GM12878 (cell line): ENCODE data around the gene EEF1A1. TPM values are rescaled to one million over a fixed set of nuclear protein-coding genes. Genes with fewer than 3 reads are reported as not detected.
"Not testable (repeated sequence)": the region's sequence is repeated elsewhere in the genome, so short reads cannot be mapped to it uniquely, and the experiment has no call there.

Experiments
- ATAC-seq: fragments of 200-7000 bp; cut with Tn5 transposase; 3 replicates; pipeline ENCODE4 v1.9.1; 2020; ENCODE audit warnings: mild to moderate bottlenecking, moderate library complexity
- BruUV-seq: library from RNA; stranded (reverse); fragments of 400-500 nt; replicated peaks from 2 replicates; lab custom pipeline; 2021; lab: Mats Ljungman, UMichigan
- CTCF ChIA-PET: fragments of 300-600 bp; sonication (Branson Sonifier 250); formaldehyde crosslinking; extraction: SDS; loops from one replicate; lab custom pipeline; 2021; ENCODE audit warnings: inconsistent platforms; lab: Yijun Ruan, JAX
- POLR2A ChIA-PET: fragments of 350-600 bp; formaldehyde crosslinking; extraction: SDS; loops from one replicate; lab custom pipeline; 2021; ENCODE audit warnings: inconsistent platforms; lab: Charles Lee
- RAD21 ChIA-PET: fragments of 300-600 bp; sonication (Branson Sonifier 250); formaldehyde crosslinking; loops from one replicate; lab custom pipeline; 2023; ENCODE audit warnings: antibody characterized with exemption; ENCODE audit not compliant: unreplicated experiment; lab: Charles Lee
- SMC1A ChIA-PET: fragments of 300-600 bp; sonication (Branson Sonifier 250); formaldehyde crosslinking; loops from one replicate; lab custom pipeline; 2023; ENCODE audit not compliant: unreplicated experiment, uncharacterized antibody; lab: Charles Lee
- DNase-seq: peaks from one replicate; pipeline ENCODE4 v3.0.0-alpha.2; 2011; ENCODE audit warnings: low read depth, low spot score
- FAIRE-seq: peaks from 3 replicates; lab custom pipeline; 2011; peaks lifted over from hg19 to GRCh38; lab: Jason Lieb, UNC
- H2AFZ ChIP-seq: 2 replicates; pipeline ENCODE4 v1.6.0; 2011; ENCODE audit warnings: low read depth, low read length, control low read depth; ENCODE audit not compliant: control insufficient read depth
- H3K27ac ChIP-seq: 2 replicates; pipeline ENCODE4 v1.5.1; 2011; ENCODE audit warnings: control low read depth; ENCODE audit not compliant: control insufficient read depth, insufficient read depth
- H3K27me3 ChIP-seq, 2 experiments: replicated peaks in 1 of 2; 2 replicates each; pipeline versions ENCODE4 v1.6.0 to v1.6.1; 2011; ENCODE audit warnings: low read length in 1 of 2; ENCODE audit not compliant: control insufficient read depth in 2 of 2, insufficient read depth in 2 of 2
- H3K36me3 ChIP-seq, 2 experiments: 2 replicates each; pipeline ENCODE4 v1.5.1; 2011; ENCODE audit warnings: low read length in 1 of 2; ENCODE audit not compliant: control insufficient read depth in 2 of 2, insufficient read depth in 2 of 2
- H3K4me1 ChIP-seq: 2 replicates; pipeline ENCODE4 v1.6.1; 2011; ENCODE audit warnings: mild to moderate bottlenecking, low read length, moderate library complexity, mixed read lengths; ENCODE audit not compliant: control insufficient read depth, insufficient read depth
- H3K4me2 ChIP-seq: 2 replicates; pipeline ENCODE4 v1.6.0; 2011; ENCODE audit warnings: control low read depth; ENCODE audit not compliant: control insufficient read depth, insufficient read depth
- H3K4me3 ChIP-seq: fragments of 200-600 bp; sonication (generic); 2 replicates; pipeline ENCODE4 v1.5.1; 2016
- H3K79me2 ChIP-seq: 2 replicates; pipeline ENCODE4 v1.6.0; 2011; ENCODE audit warnings: low read length; ENCODE audit not compliant: control insufficient read depth, insufficient read depth
- H3K9ac ChIP-seq: 2 replicates; pipeline ENCODE4 v1.8.0; 2011; ENCODE audit warnings: low read length, control low read depth, mixed read lengths; ENCODE audit not compliant: control insufficient read depth, insufficient read depth
- H3K9me3 ChIP-seq: replicated peaks from 3 replicates; pipeline ENCODE4 v1.5.1; 2011; ENCODE audit warnings: mild to moderate bottlenecking, low read length; ENCODE audit not compliant: control insufficient read depth, insufficient read depth
- H4K20me1 ChIP-seq: 2 replicates; pipeline ENCODE4 v1.6.0; 2011; ENCODE audit not compliant: control insufficient read depth, insufficient read depth
- CREB1 ChIP-seq: IDR thresholded peaks from 2 replicates; pipeline ENCODE4 v1.6.1; 2012; ENCODE audit warnings: low read depth, mild to moderate bottlenecking, inconsistent platforms
- EZH2 ChIP-seq: IDR thresholded peaks from 2 replicates; pipeline ENCODE4 v1.6.1; 2012; ENCODE audit warnings: low read depth, mild to moderate bottlenecking, control low read depth, inconsistent platforms, low read length, borderline replicate concordance; ENCODE audit not compliant: control insufficient read depth
- GABPA ChIP-seq: IDR thresholded peaks from 2 replicates; pipeline ENCODE4 v1.6.1; 2014; ENCODE audit warnings: antibody characterized with exemption, low read depth, mild to moderate bottlenecking, inconsistent platforms
- POU2F2 ChIP-seq: IDR thresholded peaks from 3 replicates; pipeline ENCODE4 v1.6.1; 2011; ENCODE audit warnings: low read depth, mild to moderate bottlenecking, low read length, borderline replicate concordance
- STAT3 ChIP-seq: IDR thresholded peaks from 2 replicates; pipeline ENCODE4 v1.6.1; 2011; ENCODE audit warnings: low read depth, low read length, improper control_type of control experiment
- TCF3 ChIP-seq: IDR thresholded peaks from 2 replicates; pipeline ENCODE4 v1.6.1; 2012; ENCODE audit warnings: low read depth, mild to moderate bottlenecking, low read length, borderline replicate concordance; ENCODE audit not compliant: insufficient read depth
- WGBS: methylation state at CpG from one replicate; pipeline ENCODE4 v1.1.6; 2016; ENCODE audit warnings: low lambda C conversion rate; ENCODE audit not compliant: insufficient replicate concordance, insufficient coverage; ENCODE audit errors: missing lambda C conversion rate; 5-methylcytosine and 5-hydroxymethylcytosine counted together
- in situ Hi-C: fragments of 300-500 bp; cut with MboI; formaldehyde crosslinking; loops from 9 replicates; pipeline ENCODE4 v1.14.3; 2018; ENCODE audit warnings: mixed read lengths
- intact Hi-C: fragments of 100-400 bp; cut with micrococcal nuclease; formaldehyde crosslinking; loops from one replicate; pipeline ENCODE4 v1.14.2; 2022; ENCODE audit not compliant: unreplicated experiment
- polyA plus RNA-seq, 11 experiments: library from polyadenylated mRNA; depleted of rRNA in 4 of 11; unstranded in 6 of 11; stranded (reverse) in 5 of 11; fragments of >200 nt; fragmentation: Nextera tagmentation in 4 of 11; fragmentation: Illumina TruSeq in 1 of 11; extraction: Ambion mirVana in 4 of 11; extraction: Trizol in 1 of 11; gene quantifications; 1 replicate in 1 of 11; 2 replicates in 10 of 11; pipeline versions ENCODE4 v1.2.1 to v1.2.3, GENCODE V29; 2011 to 2016; ENCODE audit warnings: inconsistent platforms in 2 of 11, missing spikeins in 2 of 11, low read depth in 1 of 11
- total RNA-seq, 4 experiments: library from RNA; depleted of rRNA in 3 of 4; stranded (reverse); fragments of >200 nt in 3 of 4; fragmentation: Illumina TruSeq in 1 of 4; extraction: Trizol in 1 of 4; gene quantifications; 2 replicates each; pipeline versions ENCODE4 v1.2.1 to v1.2.3, GENCODE V29; 2013 to 2021
- TF ChIP-seq, protein P1 (sequence below): IDR thresholded peaks from 2 replicates; pipeline ENCODE4 v1.6.1; 2012; ENCODE audit warnings: mild to moderate bottlenecking, low read depth, low read length
- TF ChIP-seq, protein P2 (sequence below): fragments of 450-650 bp; IDR thresholded peaks from 2 replicates; pipeline ENCODE4 v1.6.1; 2017; ENCODE audit warnings: low read depth, mild to moderate bottlenecking, moderate library complexity

The EEF1A1 gene
- total and polyA plus RNA-seq, 10 of the 15 experiments (the other 5 are each of a cell fraction or from before 2014, with no cell fraction given), result 4,214 to 18,090 (median 14,132) TPM

GRCh38 chr6:73542891-73543290 is 22.1 kb upstream of the EEF1A1 start (continued):
- TF ChIP-seq, protein P1, sequence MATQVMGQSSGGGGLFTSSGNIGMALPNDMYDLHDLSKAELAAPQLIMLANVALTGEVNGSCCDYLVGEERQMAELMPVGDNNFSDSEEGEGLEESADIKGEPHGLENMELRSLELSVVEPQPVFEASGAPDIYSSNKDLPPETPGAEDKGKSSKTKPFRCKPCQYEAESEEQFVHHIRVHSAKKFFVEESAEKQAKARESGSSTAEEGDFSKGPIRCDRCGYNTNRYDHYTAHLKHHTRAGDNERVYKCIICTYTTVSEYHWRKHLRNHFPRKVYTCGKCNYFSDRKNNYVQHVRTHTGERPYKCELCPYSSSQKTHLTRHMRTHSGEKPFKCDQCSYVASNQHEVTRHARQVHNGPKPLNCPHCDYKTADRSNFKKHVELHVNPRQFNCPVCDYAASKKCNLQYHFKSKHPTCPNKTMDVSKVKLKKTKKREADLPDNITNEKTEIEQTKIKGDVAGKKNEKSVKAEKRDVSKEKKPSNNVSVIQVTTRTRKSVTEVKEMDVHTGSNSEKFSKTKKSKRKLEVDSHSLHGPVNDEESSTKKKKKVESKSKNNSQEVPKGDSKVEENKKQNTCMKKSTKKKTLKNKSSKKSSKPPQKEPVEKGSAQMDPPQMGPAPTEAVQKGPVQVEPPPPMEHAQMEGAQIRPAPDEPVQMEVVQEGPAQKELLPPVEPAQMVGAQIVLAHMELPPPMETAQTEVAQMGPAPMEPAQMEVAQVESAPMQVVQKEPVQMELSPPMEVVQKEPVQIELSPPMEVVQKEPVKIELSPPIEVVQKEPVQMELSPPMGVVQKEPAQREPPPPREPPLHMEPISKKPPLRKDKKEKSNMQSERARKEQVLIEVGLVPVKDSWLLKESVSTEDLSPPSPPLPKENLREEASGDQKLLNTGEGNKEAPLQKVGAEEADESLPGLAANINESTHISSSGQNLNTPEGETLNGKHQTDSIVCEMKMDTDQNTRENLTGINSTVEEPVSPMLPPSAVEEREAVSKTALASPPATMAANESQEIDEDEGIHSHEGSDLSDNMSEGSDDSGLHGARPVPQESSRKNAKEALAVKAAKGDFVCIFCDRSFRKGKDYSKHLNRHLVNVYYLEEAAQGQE, result no peak
- no peak for TF ChIP-seq EZH2
- TF ChIP-seq POU2F2, result no peak
- TF ChIP-seq TCF3, result no peak
- TF ChIP-seq, protein P2, sequence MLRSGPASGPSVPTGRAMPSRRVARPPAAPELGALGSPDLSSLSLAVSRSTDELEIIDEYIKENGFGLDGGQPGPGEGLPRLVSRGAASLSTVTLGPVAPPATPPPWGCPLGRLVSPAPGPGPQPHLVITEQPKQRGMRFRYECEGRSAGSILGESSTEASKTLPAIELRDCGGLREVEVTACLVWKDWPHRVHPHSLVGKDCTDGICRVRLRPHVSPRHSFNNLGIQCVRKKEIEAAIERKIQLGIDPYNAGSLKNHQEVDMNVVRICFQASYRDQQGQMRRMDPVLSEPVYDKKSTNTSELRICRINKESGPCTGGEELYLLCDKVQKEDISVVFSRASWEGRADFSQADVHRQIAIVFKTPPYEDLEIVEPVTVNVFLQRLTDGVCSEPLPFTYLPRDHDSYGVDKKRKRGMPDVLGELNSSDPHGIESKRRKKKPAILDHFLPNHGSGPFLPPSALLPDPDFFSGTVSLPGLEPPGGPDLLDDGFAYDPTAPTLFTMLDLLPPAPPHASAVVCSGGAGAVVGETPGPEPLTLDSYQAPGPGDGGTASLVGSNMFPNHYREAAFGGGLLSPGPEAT, result no peak
- no peak for TF ChIP-seq STAT3
- no peak for TF ChIP-seq GABPA
- TF ChIP-seq CREB1, result no peak

DNA sequence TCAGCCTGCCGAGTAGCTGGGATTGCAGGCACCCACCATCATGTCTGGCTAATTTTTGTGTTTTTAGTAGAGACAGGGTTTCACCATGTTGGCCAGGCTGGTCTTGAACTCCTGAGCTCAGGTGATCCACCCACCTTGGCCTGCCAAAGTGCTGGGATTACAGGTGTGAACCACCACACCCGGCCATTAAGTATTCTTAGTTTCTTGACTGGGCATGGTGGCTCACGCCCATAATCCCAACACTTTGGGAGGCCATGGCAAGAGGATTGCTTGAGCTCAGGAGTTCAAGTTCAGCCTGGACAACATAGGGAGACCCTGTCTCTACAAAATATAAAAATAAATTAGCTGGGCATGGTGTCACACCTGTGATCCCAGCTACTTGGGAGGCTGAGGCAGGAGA is 21.6 kb upstream of the EEF1A1 start:
- H3K27ac ChIP-seq, in situ Hi-C loops, H3K4me1 ChIP-seq, H3K4me3 ChIP-seq, H3K36me3 ChIP-seq, H3K79me2 ChIP-seq, BruUV-seq, H3K9ac ChIP-seq, H4K20me1 ChIP-seq, ATAC-seq, DNase-seq, intact Hi-C loops, H2AFZ ChIP-seq, H3K27me3 ChIP-seq, H3K4me2 ChIP-seq, H3K9me3 ChIP-seq, FAIRE-seq: not testable (repeated sequence)
- POLR2A ChIA-PET, result interaction anchor here (0.9 kb wide), 1 partner anchor 38 kb away, joined by 3 read pairs; no protein-coding TSS in a partner anchor
- SMC1A ChIA-PET, result interaction anchor here (1.0 to 2.3 kb wide), 8 partner anchors 10 to 70 kb away, joined by 3 to 7 read pairs (median 5); no protein-coding TSS in a partner anchor
- RAD21 ChIA-PET, result interaction anchor here (1.3 to 2.2 kb wide), 2 partner anchors 15 to 67 kb away, joined by 3 to 9 read pairs; no protein-coding TSS in a partner anchor
- 93% methylated on average over 3 of the region's 3 CpGs for WGBS
- CTCF ChIA-PET, result interaction anchor here (0.8 to 1.5 kb wide), 5 partner anchors 9 to 109 kb away, joined by 3 to 6 read pairs (median 4); no protein-coding TSS in a partner anchor
